AG10803 (cell line): Measurements from ENCODE around the gene CEP41.

ENCODE experiments used
- DNase-seq: peaks from one replicate; pipeline ENCODE4 v3.0.0; 2010; ENCODE audit warnings: low read depth
- H3K4me3 ChIP-seq: 2 replicates; pipeline ENCODE4 v1.5.1; 2011; ENCODE audit warnings: mild to moderate bottlenecking, low read length, control low read depth
- CTCF ChIP-seq: conservative IDR thresholded peaks from 2 replicates; pipeline ENCODE4 v1.5.1; 2011; ENCODE audit warnings: mild to moderate bottlenecking, low read length, control low read depth, inconsistent platforms

CEP41 gene

GRCh38 chr7:130385600-130386066, 55.2 kb downstream of the CEP41 start:
- no peak overlapping the region for H3K4me3 ChIP-seq
- no peak for TF ChIP-seq CTCF

GRCh38 chr7:130384841-130385599, 55.8 kb downstream of the CEP41 start:
- no peak for DNase-seq
- no peak for TF ChIP-seq CTCF
- no peak overlapping the region for H3K4me3 ChIP-seq

More at GRCh38 chr7:130385600-130386066, 55.2 kb downstream of the CEP41 start:
- DNase-seq, result no peak

- no peak overlapping the region for H3K4me3 ChIP-seq
- no peak for DNase-seq
- no peak for TF ChIP-seq CTCF
These were observed 56.4 kb downstream of the CEP41 start for GRCh38 chr7:130384371-130384801.

GRCh38 chr7:130383187-130383980, 57.4 kb downstream of the CEP41 start:
- no peak overlapping the region for H3K4me3 ChIP-seq
- no peak for DNase-seq
- no peak for TF ChIP-seq CTCF

GRCh38 chr7:130381468-130382312, 59.1 kb downstream of the CEP41 start:
- DNase-seq, result no peak
- H3K4me3 ChIP-seq, result no peak overlapping the region
- TF ChIP-seq CTCF, result no peak

- TF ChIP-seq CTCF, result no peak
- no peak overlapping the region for H3K4me3 ChIP-seq
- no peak for DNase-seq
These were observed 59.9 kb downstream of the CEP41 start for GRCh38 chr7:130380861-130381455.
